IPS-18a (cell line): Measurements from ENCODE around the gene MYH9.
A peak's percentile ranks its signal among the peaks of the same experiment; 100 is the strongest.

Experiments
- H3K27ac ChIP-seq: one replicate; pipeline ENCODE4 v1.5.1; 2013; ENCODE audit warnings: low read length
- H3K27me3 ChIP-seq: one replicate; pipeline ENCODE4 v1.6.1; 2013; ENCODE audit warnings: mild to moderate bottlenecking, low read length; ENCODE audit not compliant: control insufficient read depth, insufficient read depth
- H3K36me3 ChIP-seq: one replicate; pipeline ENCODE4 v1.6.1; 2013; ENCODE audit warnings: low read depth, low read length; ENCODE audit not compliant: control insufficient read depth
- H3K4me1 ChIP-seq: one replicate; pipeline ENCODE4 v1.6.1; 2013; ENCODE audit warnings: low read depth, low read length; ENCODE audit not compliant: control insufficient read depth
- H3K4me3 ChIP-seq: one replicate; pipeline ENCODE4 v1.5.1; 2013; ENCODE audit warnings: low read length
- H3K9ac ChIP-seq: one replicate; pipeline ENCODE4 v1.6.1; 2013; ENCODE audit warnings: mild to moderate bottlenecking, low read length, moderate library complexity
- H3K9me3 ChIP-seq: one replicate; pipeline ENCODE4 v1.6.1; 2013; ENCODE audit warnings: low read depth, low read length; ENCODE audit not compliant: control insufficient read depth

Gene MYH9

DNA sequence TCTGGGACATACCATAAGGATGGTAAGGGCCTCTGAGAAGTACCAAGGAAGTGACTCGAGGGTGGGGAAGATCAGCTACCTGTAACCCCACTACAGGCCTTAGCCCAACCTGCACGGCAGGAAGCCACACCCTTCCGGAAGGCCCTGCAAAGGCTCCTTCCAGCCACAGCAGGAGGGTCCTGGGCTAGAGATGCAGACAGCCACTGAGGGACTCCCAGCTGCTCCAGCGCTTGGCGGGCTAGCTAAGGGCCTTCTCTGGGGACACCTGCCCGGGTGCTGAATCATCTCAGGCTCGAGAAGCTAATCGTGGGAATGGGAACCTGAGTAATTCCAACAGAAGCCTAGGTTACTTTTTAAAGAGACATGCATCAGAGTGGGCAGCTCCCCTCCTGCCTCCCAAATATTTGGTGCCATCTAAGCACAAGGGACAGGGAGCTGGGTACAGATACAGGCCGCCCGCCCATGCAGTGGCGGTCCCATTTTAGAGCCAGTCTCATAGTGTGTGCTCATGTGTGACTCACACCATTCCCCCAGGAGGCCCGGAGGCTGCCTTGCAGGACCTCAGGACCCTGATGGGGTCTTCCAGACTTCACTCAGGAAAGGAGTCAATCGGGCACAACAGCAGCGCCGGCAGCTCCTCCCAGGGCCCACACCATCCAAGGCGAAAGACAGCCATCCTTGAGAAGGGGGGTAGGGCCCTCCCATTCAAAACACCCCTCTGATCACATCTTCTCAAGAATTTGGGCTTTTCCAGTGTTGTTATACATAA lies 8.0 kb downstream of the MYH9 start:
- Histone ChIP-seq H3K27ac (no peak overlapping the region), H3K27me3 (no peaks in the 10 kb centered on the region), H3K36me3 (no peaks in the 10 kb centered on the region), H3K9me3 (no peaks in the 10 kb centered on the region), H3K9ac (no peak overlapping the region), H3K4me3 (no peak overlapping the region), H3K4me1 (peaks cover 14% of the 10 kb centered on the region)

DNA sequence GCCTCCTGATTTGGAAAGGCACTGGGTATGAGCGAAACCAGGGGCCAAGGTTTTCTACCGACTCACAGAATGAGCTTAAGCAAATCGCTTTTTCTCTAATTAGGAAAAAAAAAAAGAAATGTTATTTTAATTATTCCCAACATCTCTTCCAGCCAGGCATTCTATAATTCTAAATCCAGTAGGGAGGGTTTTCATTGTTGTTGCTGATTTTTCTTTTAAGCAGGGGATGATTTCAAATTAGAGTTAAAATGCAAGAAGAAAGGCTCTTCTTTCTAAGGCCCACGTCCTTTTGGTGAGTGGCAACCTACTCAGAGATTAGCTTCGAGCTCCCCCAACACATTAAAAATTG lies 8.9 kb downstream of the MYH9 start:
- no peak overlapping the region for H3K9ac ChIP-seq
- H3K27me3 ChIP-seq = no peaks in the 10 kb centered on the region
- H3K27ac ChIP-seq = no peak overlapping the region
- H3K4me1 ChIP-seq = peaks cover 12% of the 10 kb centered on the region
- no peaks in the 10 kb centered on the region for H3K36me3 ChIP-seq
- no peaks in the 10 kb centered on the region for H3K9me3 ChIP-seq
- H3K4me3 ChIP-seq = no peak overlapping the region

DNA sequence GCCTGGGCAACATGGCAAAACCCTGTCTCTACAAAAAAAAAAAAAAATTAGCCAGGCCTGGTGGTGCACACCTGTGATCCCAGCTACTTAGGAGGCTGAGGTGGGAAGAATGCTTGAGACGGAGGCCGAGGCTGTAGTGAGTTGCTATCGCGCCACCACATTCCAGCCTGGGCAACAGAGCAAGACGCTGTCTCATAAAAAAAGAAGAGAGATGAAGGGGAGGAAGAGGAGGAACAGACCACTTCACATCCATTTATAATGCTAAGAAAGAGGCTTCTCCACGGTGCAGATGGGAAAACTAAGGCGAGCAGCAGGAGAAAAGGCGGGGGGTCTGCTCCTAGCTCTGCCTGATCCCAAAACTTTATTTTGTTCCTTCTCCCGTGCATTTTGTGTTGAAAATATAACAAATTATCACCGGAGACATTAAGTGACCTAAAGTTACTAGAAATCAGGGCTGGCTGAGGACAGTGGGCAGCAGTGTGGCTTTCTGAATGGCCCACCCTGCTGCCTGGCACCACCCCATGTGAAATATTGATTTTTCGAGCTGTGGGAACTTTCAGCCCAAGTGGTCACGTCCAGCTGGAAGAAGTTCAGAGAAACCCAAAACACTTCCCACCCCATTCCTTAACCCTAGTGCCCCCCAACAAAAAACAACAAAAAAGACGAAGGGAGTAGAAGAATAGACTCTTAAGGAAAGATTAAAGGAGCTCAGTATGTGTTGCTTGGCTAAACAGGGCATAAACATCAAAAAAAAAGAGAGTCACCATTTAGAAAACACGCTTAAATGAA lies 9.5 kb downstream of the MYH9 start:
- no peaks in the 10 kb centered on the region for H3K9me3 ChIP-seq
- peak overlapping the region; percentile 18 for H3K27ac ChIP-seq
- no peaks in the 10 kb centered on the region for H3K36me3 ChIP-seq
- no peaks in the 10 kb centered on the region for H3K27me3 ChIP-seq
- no peak overlapping the region for H3K9ac ChIP-seq
- peaks cover 18% of the 10 kb centered on the region for H3K4me1 ChIP-seq
- no peak overlapping the region for H3K4me3 ChIP-seq

GRCh38 chr22:36377022-36377631 lies 10.6 kb downstream of the MYH9 start:
- Histone ChIP-seq H3K27ac (no peak overlapping the region), H3K9ac (no peak overlapping the region), H3K36me3 (no peaks in the 10 kb centered on the region), H3K9me3 (no peaks in the 10 kb centered on the region), H3K27me3 (no peaks in the 10 kb centered on the region), H3K4me3 (no peak overlapping the region), H3K4me1 (peaks cover 22% of the 10 kb centered on the region)

DNA sequence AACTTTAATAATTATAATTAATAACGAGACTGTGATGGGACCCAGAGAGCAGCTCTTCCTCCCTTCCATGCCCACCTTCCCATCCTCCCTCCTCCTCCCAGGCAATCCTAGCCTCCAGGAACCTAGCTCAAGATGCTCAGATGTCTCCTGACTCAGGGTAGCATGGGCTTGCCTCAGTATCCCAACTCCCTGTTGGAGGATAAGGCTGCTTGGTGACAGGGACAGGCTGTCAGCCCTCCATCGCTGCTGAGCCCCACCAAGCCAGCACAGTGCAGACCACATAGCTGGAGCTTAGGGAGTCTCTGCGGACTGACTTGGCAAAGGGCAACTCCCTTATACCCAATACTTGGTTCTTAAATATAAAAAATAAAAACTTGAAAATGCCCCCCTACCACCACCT lies 11.5 kb downstream of the MYH9 start:
- Histone ChIP-seq H3K4me3 (no peak overlapping the region), H3K36me3 (no peaks in the 10 kb centered on the region), H3K4me1 (peaks cover 24% of the 10 kb centered on the region), H3K9me3 (no peaks in the 10 kb centered on the region), H3K27me3 (no peaks in the 10 kb centered on the region), H3K27ac (no peak overlapping the region), H3K9ac (no peak overlapping the region)

GRCh38 chr22:36375071-36375980 lies 12.4 kb downstream of the MYH9 start:
- no peak overlapping the region for H3K4me3 ChIP-seq
- H3K9me3 ChIP-seq = no peaks in the 10 kb centered on the region
- H3K27me3 ChIP-seq = no peaks in the 10 kb centered on the region
- H3K9ac ChIP-seq = no peak overlapping the region
- no peak overlapping the region for H3K27ac ChIP-seq
- H3K36me3 ChIP-seq = no peaks in the 10 kb centered on the region
- peaks cover 32% of the 10 kb centered on the region for H3K4me1 ChIP-seq

DNA sequence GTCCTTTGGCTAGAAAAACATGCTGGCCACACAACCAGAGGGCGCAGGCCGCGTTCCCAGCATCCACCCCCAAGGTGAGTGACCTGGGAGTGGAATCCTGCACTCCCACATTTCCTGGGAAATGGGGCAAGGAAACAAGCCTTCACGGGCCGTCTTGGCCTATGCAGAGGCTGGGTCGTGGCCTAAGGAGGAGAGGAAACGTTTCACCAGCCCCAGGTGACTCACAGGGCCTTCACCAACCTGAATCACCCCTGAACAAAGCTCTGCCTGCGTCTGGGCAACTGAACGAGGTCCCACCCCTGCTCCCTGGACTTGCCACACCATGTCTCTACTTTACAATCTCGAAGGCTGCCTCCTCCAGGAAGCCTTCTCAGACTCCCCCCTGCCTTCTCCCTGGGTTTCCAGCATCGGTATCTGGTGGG lies 13.2 kb downstream of the MYH9 start:
- Histone ChIP-seq H3K36me3 (no peaks in the 10 kb centered on the region), H3K4me3 (no peak overlapping the region), H3K27ac (no peak overlapping the region), H3K4me1 (peaks cover 35% of the 10 kb centered on the region), H3K27me3 (no peaks in the 10 kb centered on the region), H3K9ac (no peak overlapping the region), H3K9me3 (no peaks in the 10 kb centered on the region)

DNA sequence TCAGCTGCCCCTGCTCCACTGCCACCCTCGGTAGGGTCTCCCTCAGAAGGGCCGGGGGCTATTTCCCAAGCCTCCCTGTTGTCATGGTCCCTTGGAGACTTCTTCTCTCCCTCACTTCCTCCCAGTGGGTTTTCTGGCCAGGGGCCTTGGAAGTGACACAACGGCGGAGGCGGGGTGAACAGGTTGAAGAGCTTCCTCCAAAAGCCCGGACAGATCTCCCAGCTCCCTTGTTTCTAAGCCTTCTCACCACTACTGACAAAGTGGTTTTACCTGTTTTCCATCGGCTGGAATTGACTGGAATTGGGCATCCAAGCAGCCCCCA lies 14.5 kb downstream of the MYH9 start:
- Histone ChIP-seq H3K27me3 (no peaks in the 10 kb centered on the region), H3K9me3 (no peaks in the 10 kb centered on the region), H3K27ac (no peak overlapping the region), H3K4me3 (no peak overlapping the region), H3K4me1 (peaks cover 41% of the 10 kb centered on the region), H3K36me3 (no peaks in the 10 kb centered on the region), H3K9ac (no peak overlapping the region)

- Histone ChIP-seq H3K4me1 (peaks cover 52% of the 10 kb centered on the region), H3K9ac (no peak overlapping the region), H3K36me3 (no peaks in the 10 kb centered on the region), H3K9me3 (no peaks in the 10 kb centered on the region), H3K4me3 (no peak overlapping the region), H3K27ac (no peak overlapping the region), H3K27me3 (no peaks in the 10 kb centered on the region)
These were observed 15.8 kb downstream of the MYH9 start for GRCh38 chr22:36371920-36372319.

DNA sequence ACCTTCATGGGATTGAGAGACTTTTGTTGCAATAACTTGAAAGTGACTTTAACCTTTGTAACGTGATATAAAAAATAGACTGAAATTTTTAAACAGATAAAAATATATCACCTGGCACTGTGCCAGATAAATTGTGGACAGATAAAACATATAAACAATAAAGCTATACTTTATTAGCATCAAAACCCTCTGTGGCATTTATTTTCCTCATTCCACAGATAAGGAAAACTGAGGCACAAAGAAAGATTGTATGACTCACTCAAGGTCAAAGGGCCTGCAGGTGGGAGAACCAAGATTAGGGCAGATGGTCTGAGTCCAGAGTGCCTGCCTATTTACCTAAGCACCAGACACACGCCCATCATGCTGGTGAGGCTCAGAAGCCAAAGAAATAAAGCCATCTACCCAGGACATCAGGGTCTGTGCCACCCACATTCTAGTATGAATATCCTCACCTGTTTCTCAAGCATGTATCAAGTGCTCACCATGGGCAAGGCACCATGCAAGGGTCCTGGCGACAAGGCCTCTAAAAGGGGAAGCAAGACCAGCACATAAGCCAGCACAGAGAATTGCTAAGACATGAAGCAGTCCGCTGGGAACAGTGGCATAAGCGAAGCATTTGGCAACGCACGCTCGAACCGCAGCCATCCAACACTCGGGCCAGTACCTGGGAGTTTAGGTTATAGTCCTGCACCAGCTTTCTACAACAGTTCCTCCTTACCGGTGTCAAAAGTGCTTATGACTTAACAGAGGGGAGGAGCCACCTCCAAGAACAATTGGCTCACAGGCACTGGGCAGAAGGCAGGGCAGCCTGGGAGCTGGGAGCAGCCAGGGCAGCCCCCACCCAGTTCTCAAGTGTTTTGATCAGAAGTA lies 17.6 kb downstream of the MYH9 start:
- Histone ChIP-seq H3K27me3 (no peaks in the 10 kb centered on the region), H3K4me1 (peaks cover 58% of the 10 kb centered on the region), H3K36me3 (no peaks in the 10 kb centered on the region), H3K27ac (no peak overlapping the region), H3K4me3 (no peak overlapping the region), H3K9ac (peak overlapping the region; percentile 44), H3K9me3 (no peaks in the 10 kb centered on the region)
